HTERT RPE-1 (cell line): Measurements from ENCODE around the gene ARHGDIA.

Experiments used
- in situ Hi-C: fragments of 300-500 bp; cut with MboI; formaldehyde crosslinking; loops from 4 replicates; pipeline ENCODE4 v1.14.3; 2020; ENCODE audit warnings: low sequenced_read_pairs

ARHGDIA gene

DNA sequence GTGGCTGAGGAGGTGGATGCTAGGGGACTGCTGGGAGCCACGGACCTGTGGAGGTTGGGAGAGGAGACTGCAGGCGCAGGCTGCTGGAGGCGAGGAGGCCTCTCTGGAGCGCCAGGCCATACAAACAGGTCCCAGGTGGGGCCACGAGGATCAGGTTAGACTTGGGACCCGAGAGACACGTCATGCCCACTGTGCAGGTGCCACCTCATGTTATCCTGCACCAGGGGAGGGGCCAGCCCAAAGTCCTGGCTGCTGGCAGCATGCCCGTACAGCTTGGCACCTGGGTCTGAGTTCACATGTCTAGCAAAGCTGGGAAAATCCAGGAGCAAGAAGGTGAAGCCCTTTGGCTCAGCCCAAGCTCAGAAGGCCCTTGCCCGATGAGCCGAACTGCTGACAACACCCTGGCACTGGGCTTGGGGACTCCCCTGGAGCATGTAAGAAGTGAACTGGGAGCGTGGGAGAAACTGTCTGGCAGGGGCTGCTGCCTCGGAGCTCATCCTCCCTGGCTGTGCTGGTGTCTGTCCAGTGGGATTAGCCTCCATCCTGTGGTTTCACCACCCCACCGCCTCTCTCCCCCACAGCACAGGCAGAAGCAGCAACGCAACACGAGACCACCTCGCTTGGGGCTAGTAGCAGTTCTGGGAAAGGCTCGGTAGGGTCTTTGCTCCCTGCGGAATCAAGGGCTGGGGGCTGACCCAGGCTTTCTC lies 5.3 kb downstream of the ARHGDIA start:
- in situ Hi-C loops: no loop called here

DNA sequence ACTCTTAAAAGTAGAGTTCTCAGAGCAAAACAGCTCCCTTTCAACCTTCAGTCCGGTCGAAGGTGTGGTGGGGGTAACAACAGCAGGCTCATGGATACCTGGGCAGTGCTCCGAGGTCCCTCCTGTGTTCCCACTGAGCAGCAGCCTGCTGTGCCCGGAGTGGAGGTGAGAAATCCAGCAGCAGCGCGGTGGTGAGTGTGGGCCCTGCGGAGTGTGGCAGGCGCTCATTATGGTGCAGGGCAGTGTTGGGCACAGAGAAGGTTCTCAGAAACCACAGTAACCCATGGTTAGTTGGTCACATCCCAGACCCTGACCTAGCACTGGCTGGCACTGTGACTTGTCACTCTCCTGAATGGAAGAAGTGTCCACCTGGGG lies 5.8 kb downstream of the ARHGDIA start:
- in situ Hi-C loops: no loop called here

DNA sequence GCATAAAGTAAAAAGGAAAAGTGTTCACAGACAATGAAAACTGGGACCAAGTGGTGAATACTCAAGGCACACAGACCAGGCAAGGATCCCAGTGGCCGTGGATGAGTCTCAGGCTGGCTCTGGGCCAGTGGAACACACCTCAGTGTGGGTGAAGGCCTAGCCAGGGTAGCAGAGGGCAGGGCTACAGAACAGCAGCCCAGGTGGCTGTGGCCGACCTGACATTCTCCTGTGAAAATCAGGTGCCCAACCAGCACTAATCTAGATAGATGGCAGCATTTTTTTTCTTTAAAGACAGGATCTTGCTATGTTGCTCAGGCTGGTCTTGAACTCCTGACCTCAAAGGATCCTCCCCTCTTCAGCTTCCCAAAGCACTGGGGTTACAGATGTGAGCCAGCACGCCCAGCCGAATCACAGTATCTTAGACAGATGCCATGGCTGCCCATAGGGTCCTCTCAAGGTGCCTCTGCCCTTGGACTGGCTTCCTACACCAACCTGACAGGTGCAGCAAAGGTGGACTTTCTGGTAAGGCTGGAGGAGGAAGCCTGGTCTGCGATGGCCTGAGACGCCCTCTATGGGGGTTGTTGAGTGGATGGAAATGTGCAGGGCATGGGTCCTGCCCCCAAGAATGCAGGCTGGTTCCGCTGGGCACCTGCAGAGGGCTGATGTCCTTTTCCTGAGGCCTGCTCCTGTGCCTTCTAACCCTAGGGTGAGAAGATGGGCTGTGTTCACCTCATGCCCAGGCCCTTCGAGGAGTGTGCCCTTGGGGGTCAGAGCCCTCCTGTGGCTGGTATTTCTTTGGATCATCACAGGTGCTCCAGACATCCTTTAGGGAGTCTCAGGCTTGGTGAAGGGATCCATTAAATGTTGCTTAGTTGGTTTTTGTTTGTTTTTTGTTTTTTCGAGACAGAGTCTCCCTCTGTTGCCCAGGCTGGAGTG lies 7.0 kb downstream of the ARHGDIA start:
- in situ Hi-C loops: no loop called here

DNA sequence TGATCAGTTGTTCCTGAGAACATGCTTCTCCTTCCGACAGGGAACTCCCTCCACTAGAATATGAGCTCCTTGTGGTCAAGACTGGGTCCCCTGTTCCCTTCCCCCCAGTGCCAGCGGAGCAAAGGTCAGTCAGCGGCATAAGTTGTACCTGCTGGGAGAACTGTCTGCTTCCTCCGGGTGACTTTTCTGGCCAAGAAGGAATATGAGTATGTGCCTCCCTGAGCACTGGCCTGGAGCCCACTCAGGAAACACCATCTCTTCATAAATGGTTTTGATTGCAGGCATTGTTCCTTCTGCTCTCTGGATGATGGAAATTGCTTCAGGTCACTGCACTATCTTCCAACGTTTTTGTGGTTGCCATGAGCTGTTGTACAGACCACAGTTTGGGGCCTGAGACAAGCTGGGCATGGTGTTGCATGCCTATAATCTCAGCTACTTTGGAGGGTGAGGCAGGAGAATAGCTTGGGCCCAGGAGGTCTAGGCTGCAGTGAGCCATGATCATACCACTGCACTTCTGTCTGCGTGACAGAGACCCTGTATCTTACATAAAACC lies 7.9 kb downstream of the ARHGDIA start:
- in situ Hi-C loops: no loop called here

DNA sequence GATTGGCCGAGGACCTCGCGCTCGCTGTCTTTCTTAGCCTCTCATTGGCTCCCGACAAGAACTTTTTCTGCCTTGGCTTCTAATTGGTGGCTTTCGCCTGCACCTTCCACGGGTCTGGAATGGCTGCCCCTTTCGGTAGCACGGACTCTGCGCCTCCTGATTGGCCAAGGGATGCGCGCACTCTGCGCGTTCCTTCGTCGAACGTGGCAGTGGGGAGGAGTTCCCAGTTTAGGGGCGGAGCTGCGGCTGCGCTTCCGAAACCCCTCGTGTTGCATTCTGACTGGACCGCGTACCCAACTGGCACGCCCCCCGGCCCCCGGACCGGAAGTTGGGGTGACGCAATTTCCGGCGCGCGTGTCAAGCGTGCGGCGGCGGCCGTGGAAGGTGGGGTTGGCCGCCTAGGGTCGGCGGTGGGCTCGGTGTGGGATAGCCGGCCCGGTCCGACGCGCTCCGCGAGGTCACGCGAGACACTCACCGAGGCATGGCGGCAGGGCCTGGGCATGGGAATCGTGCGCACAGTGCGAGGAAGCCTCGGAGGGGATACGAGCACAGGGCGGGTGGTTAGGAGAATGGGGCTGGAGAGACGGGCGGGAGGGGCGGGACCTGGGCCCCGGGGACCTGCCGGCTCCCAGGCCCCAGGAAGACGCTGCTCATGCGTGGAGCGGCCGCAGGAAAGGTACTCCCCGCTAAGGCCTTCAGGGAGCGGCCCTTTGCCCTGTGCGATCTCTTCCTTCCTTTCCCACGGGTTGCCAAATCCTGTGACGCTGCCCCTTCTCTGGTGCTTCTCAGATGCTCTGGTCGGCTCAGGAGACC lies 10.2 kb downstream of the ARHGDIA start:
- in situ Hi-C loops: no loop called here

DNA sequence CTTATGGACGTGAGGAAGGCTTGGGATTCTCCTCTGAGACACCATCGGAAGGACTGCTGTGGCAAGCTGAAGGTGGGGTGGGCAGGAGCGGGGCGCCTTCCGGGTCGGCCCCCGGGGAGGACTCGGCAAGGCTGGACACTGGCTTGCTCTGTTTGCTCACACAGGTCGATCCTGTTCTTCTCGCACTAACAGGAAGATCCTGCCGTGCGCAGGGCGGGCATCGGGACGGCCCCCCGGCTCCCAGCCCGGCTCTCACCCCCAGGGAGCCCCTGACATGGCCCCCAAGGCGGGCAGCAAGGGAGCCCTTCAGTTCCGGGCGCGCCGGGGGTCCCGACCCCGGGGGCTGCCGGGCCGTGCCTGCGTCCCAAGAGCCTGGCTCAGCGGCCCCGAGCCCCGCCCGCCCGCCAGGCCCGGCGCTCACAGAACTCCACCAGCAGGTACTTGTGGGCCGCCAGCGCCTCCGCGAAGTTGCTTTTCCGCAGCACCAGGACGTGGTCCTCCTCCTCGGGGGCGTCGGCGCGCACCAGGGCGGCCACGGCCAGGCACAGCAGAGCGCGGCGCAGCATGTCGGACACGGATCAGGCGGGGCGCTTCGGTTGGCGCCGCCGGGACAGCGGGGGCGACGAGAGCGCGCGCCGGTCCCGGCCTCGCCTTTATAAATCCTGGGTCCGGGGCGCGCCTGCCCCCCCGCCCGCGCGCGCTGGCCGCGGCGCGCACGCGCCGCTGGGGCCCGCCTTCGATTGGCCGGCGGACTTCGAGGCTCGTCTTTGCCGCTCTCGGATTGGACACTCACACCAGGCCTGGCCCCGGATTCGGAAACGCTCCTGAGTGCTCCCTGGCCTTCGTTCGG lies 11.0 kb downstream of the ARHGDIA start, which contains the start of gene P4HB:
Gene P4HB (minus strand): TSS at position 630 of the 850 bp plus-strand sequence. CDS start 64 bp downstream, at position 566.
- in situ Hi-C loops: no loop called here

DNA sequence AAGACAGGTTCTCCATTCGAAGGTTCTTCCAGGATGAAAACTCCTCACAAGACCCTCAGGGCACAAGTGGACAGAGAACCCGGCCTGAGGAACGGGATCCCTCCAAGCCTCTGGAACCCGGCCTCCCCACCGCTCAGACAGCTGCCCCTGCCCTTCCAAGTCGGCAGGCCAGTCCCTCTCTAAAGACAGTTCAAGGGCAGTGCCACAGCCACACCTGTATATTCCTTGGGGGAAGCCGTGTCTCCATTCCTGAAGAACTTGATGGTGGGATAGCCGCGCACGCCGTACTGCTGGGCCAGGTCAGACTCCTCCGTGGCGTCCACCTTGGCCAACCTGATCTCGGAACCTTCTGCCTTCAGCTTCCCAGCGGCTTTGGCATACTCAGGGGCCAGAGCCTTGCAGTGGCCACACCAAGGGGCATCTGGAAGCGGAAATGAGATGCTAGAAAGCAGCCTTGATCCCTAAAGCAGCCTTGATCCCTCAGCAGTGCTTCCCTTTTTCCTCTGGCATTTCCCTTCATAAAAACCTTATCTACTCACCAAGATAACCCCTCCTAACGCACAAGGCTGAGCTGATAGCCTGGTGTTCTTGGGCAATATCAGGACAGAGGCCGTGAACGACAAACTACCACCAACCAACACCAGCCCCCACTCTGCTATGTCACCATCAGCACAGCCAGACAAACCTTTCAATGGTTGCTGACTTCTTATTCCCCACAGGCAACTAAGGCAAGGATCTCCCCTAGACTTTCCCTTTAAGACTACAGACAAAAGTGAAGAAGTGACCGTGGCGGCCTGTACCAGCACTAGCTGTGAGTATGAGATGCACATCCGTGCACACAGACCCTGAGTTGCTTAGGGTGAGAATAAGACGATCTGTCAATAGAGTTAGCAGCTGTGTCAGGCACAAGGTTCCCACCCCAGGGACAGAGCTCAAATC lies 11.9 kb downstream of the ARHGDIA start:
- in situ Hi-C loops: no loop called here

DNA sequence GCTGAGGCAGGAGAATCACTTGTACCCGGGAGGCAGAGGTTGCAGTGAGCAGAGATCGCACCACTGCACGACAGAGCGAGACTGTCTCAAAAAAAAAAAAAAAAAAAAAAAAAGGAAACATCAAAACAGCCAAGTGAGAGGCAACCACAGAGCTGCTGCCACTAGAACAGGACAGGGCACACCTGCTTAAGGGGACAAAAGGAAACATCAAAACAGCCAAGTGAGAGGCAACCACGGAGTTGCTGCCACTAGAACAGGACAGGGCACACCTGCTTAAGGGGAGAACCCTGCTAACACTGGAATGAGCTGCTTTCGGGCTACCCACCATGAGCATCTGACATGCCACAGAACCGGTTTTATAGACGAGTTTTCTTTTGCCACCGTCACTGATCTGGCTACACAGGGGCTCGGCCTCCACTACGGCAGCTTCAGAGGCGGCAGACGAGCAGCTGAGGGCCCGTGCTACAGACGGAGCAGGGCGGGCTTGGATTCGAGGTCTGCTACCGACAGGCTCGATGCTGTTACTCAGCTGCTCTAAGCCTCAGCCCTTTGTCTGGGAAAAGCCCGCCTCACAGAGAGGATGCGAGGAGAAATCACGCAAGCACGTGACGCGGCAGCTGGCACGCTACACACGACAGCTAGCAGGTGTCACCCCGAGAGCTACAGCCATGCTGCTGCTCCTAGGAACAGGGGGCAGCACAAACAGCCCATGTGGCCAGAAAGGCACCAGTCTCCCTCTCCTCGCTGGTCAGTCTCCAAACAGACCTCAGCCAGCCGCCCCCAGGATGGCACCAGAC lies 12.8 kb downstream of the ARHGDIA start:
- in situ Hi-C loops: no loop called here

DNA sequence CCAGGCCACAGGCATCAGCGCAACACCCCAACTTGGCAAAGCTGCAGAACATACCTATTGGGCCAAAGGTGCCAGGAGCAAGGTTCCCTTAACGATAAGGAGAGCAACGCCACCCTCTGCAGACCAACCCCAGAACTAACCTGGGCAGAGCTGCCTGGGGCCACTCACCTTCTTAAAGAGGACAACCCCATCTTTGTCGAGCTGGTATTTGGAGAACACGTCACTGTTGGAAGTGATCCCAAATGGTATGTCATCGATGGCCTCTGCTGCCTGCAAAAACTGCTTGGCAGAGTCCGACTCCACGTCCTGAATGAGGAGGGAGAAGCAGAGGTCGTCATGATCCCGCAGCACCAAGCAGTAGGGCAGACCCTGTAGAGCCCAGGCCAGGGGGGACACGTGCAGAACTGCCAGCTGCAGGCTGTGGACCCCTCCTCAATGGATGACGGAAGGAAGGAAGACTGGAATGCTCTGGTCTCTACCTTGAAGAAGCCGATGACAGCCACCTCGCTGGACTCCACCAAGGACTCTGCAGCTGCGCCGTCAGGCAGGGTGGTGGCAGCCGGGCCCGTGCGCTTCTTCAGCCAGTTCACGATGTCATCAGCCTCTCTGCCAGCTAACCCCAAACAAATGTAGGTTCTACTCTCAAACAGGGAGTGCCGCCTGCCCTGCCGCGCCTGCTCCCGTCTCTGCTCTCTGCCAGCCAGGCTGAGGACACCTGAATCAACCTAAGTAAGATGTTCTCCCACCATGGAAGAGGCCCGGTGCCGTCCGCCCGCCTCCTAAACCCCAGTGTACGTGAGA lies 16.0 kb downstream of the ARHGDIA start:
- in situ Hi-C loops: no loop called here

DNA sequence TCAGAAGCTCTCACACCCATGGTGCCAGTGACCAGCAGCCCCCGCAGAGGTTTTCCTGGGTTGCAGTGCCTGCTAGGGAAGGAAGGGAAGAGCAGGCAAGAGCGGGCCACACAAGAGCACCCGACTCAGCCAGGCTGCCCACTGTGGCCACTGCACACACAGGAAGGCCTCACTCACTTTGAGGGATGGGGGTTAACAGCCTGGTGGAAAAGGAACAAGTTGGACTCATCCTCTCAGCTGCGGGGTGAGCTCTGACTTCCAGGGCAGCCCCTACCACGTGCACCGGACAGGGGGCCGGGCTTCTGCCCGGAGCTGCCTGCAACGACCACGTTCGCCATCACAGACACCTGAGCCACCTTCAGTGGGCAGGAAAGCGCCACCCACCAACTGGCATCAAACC lies 18.9 kb downstream of the ARHGDIA start:
- in situ Hi-C loops: no loop called here

DNA sequence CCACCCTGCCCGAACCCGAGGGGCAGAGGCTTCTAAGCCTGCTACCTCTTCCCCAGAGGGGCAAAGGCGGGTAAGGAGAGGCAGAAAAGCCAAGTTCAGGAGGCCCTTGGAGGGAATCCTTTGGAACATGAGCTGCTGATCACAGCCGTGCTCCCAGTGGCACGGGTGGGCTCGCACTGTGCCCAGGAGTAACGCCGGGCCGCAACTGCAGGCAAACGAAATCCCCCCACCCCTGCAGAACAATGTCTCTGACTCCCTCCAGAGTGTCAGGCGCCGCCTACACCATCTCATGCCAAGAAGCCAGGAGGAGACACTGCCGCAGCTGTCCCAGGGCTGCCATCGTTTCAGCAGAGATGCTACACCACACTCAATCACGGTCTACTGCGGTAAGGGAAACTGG lies 19.7 kb downstream of the ARHGDIA start:
- in situ Hi-C loops: no loop called here

DNA sequence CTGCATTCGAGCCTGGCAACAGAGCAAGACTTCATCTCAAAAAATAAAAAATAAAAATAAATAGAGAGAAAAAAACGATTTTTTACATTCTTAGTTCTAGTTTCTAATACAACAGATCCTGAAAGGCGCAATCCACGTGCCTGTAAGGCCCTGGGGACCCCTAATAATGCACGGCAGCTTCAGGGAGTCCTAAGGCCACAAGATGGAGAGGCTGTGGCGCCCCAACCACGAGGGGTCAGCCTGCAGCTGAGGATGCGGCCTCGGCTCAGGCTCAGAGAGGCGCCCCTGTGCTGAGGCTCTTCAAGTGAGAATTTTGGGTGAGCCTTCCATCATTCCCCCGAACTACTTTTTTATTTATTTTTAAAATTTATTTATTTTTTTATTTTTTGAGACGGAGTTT lies 21.7 kb downstream of the ARHGDIA start:
- in situ Hi-C loops: no loop called here

DNA sequence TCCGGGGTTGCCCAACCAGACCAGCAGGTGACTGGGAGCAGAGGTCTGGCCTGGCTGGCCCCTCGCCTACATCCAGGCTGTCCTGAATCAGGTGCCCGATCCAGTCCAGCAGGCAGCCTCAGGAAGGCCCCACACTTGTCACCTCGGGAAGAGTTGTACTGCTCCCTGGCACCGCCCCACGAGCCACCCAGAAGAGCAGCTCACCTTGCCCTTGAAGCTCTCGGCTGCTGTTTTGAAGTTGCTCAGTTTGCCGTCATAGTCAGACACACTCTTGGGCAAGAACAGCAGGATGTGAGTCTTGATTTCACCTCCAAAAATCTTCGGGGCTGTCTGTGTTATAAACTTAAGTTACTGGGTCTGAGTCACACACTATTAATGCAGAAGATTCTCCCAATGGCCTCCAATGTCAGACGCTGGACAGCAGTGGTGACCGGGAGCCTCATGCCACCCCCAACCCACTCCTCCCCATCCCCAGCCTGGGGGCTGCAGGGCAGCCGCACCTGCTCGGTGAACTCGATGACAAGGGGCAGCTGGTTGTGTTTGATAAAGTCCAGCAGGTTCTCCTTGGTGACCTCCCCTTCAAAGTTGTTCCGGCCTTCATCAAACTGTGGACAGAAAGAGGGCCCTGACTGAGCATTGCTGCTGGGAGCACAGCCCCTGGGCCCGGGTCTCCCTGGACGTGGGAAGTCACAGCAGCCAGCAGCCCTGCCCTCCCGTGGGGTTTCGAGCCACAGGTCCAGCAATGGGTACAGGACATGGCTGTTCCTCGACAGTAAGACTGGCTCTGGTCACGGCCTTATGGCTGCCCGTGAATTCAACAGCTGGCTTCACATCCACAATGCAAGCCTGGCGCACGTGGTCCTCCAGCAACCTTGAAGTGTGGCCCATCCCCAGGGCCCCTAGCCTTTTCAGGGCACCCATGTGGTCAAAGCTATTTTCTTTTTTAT lies 24.1 kb downstream of the ARHGDIA start:
- in situ Hi-C loops: no loop called here

DNA sequence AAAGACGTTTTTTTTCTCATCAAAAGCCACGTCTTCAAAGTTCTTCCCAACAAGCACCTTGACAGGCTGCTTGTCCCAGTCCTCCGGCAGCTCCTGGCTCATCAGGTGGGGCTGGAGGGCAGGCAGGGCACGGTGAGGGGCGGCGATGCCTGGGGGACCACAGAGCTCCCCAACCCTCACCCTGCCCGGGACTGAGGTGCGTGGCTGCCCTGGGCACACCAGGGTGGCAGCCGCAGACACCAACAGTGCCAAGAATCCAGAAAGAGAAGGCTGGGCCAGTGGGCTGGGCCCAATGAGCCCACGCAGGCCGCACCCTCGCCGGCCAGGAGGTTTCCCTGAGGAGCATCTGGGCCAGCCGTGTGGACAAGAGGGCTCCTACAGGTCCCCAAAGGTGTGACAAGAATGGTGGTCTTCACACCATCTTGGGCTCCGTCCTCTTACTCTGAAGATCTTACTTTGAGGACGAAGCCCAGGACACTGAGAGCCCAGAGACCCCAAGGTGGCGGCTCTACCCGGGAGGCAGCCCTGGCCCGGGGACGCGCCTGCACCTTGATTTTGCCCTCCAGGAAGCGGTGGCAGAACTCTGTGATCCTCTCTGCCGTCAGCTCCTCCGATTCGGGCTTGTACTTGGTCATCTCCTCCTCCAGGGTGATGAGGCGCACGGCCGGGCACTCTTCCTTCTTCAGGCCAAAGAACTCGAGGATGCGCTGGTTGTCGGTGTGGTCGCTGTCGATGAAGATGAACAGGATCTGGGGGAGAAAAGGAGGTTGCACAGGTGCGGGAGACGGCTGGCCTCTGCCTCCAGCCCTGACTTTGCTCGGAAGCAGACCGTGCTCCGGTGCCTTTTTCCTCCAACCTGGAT lies 25.0 kb downstream of the ARHGDIA start:
- in situ Hi-C loops: no loop called here

DNA sequence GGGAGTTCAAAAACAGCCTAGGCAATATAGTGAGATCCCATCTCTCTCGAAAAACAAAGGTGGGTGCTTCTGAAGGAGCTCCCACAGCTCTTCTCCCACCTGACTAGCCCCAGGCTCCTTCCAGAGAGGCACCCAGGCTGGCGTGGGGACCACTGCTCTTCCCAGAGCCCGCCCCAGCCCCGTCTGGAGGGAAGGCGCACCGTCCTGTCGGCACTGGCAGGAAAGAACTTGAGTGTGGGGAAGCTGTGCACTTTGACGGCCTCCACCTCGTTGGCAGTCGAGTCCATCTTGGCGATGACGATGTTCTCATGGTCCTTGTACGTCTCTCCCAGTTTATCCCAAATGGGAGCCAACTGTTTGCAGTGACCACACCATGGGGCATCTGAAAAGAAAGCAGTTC lies 25.8 kb downstream of the ARHGDIA start:
- in situ Hi-C loops: no loop called here
